ENCODE data around the gene STEAP2. TPM values are rescaled to one million over a fixed set of nuclear protein-coding genes. Genes with fewer than 3 reads are reported as not detected.
A peak's percentile ranks its signal among the peaks of the same experiment; 100 is the strongest.

STEAP2 gene
- total RNA-seq, 1 experiment from 2014 or later = 13.4 TPM

DNA sequence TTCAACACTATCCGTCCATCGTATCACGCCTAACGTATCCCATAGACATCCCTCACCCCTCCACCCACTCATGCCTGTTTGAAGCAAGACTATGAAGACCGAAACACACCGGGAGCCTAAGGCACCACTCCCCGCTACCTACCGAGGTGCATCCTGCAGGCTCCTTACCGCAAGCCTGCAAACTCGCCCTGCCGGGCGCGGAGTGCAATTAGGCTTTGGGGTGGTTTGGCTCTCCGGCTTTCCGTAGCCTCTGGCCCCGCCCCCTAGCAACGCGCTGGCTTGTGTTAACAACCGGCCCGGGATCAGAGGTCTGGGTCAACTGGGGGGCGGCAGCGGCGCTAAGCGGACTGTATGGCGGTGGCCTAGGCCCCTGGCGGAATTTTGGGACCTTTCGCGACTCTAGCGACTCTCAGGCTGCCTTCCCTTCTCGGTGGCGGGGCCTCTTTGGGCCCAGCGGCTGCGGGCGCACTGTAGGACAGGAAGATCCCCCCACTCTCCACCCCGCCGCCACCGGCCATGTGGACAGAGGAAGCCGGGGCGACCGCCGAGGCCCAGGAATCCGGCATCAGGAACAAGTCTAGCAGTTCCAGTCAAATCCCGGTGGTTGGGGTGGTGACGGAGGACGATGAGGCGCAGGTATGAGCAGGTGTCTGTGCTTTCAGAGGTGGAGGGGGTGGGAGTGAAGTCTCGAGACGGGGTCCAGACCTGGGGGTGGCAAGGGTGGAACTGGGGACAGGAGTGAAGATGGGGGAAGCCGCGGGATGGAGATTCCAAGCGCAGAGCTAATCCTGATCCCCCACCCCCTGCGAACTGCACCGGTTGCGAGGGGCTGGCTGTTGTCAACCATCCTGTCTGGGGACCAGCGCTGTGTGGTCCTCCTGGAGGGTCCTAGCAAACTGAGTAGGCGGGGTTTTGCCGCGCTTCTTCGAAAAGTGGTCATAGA, 33.6 kb downstream of the STEAP2 start, which contains the start of gene CFAP69 (continued):
- TF ChIP-seq YY1 (IDR thresholded peaks at IDR 0.05; ENCODE audit: extremely low read depth, insufficient replicate concordance, low read depth, low read length) = peak; percentile 49
- TF ChIP-seq FOSL1 (IDR thresholded peaks at IDR 0.05; ENCODE audit: low read depth) = no peak
- TF ChIP-seq SP1 (IDR thresholded peaks at IDR 0.05; ENCODE audit: low read depth) = peak; percentile 56; the same call in 1 of the 2 replicates
- TF ChIP-seq CBX3 (IDR thresholded peaks at IDR 0.05; ENCODE audit: low read depth) = peak; percentile 51; the same call in 1 of the 2 replicates
- TF ChIP-seq EZH2phosphoT487 (IDR thresholded peaks at IDR 0.05; ENCODE audit: borderline replicate concordance) = no peak
- TF ChIP-seq ZBTB33 (IDR thresholded peaks at IDR 0.05; ENCODE audit: extremely low read depth, insufficient replicate concordance, low read length) = peak; percentile 89
- TF ChIP-seq, protein P1, sequence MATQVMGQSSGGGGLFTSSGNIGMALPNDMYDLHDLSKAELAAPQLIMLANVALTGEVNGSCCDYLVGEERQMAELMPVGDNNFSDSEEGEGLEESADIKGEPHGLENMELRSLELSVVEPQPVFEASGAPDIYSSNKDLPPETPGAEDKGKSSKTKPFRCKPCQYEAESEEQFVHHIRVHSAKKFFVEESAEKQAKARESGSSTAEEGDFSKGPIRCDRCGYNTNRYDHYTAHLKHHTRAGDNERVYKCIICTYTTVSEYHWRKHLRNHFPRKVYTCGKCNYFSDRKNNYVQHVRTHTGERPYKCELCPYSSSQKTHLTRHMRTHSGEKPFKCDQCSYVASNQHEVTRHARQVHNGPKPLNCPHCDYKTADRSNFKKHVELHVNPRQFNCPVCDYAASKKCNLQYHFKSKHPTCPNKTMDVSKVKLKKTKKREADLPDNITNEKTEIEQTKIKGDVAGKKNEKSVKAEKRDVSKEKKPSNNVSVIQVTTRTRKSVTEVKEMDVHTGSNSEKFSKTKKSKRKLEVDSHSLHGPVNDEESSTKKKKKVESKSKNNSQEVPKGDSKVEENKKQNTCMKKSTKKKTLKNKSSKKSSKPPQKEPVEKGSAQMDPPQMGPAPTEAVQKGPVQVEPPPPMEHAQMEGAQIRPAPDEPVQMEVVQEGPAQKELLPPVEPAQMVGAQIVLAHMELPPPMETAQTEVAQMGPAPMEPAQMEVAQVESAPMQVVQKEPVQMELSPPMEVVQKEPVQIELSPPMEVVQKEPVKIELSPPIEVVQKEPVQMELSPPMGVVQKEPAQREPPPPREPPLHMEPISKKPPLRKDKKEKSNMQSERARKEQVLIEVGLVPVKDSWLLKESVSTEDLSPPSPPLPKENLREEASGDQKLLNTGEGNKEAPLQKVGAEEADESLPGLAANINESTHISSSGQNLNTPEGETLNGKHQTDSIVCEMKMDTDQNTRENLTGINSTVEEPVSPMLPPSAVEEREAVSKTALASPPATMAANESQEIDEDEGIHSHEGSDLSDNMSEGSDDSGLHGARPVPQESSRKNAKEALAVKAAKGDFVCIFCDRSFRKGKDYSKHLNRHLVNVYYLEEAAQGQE (IDR thresholded peaks at IDR 0.05; ENCODE audit: low read depth) = no peak

Data from HCT116 (cell line).